Transverse colon (tissue), 3 donors: Measurements from ENCODE around the gene GRAPL.
"Not testable (repeated sequence)": the region's sequence is repeated elsewhere in the genome, so short reads cannot be mapped to it uniquely, and the experiment has no call there.

ENCODE experiments used
- POLR2A ChIP-seq: fragments of 450-650 bp; IDR thresholded peaks from one replicate; pipeline ENCODE4 v1.6.1; 2016; ENCODE audit warnings: antibody characterized with exemption, mild to moderate bottlenecking, moderate library complexity
- TF ChIP-seq, protein P1 (sequence below), 5 experiments: fragments of 200-600 bp in 3 of 5; fragments of 450-650 bp in 2 of 5; sonication (generic) in 3 of 5; IDR thresholded peaks; 1 replicate in 2 of 5; 2 replicates in 3 of 5; pipeline ENCODE4 v1.5.1; 2016 to 2017; ENCODE audit warnings: antibody characterized with exemption in 5 of 5, inconsistent platforms in 3 of 5, mild to moderate bottlenecking in 2 of 5, moderate library complexity in 1 of 5

- TF ChIP-seq POLR2A = not testable (repeated sequence)
- TF ChIP-seq, protein P1, sequence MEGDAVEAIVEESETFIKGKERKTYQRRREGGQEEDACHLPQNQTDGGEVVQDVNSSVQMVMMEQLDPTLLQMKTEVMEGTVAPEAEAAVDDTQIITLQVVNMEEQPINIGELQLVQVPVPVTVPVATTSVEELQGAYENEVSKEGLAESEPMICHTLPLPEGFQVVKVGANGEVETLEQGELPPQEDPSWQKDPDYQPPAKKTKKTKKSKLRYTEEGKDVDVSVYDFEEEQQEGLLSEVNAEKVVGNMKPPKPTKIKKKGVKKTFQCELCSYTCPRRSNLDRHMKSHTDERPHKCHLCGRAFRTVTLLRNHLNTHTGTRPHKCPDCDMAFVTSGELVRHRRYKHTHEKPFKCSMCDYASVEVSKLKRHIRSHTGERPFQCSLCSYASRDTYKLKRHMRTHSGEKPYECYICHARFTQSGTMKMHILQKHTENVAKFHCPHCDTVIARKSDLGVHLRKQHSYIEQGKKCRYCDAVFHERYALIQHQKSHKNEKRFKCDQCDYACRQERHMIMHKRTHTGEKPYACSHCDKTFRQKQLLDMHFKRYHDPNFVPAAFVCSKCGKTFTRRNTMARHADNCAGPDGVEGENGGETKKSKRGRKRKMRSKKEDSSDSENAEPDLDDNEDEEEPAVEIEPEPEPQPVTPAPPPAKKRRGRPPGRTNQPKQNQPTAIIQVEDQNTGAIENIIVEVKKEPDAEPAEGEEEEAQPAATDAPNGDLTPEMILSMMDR (IDR thresholded peaks at IDR 0.05) = not testable (repeated sequence)
These were observed 9.2 kb downstream of the GRAPL start for GRCh38 chr17:19136605-19137004.
